ENCODE data around the gene DEFB124.
A peak's percentile ranks its signal among the peaks of the same experiment; 100 is the strongest.

Gene DEFB124

DNA sequence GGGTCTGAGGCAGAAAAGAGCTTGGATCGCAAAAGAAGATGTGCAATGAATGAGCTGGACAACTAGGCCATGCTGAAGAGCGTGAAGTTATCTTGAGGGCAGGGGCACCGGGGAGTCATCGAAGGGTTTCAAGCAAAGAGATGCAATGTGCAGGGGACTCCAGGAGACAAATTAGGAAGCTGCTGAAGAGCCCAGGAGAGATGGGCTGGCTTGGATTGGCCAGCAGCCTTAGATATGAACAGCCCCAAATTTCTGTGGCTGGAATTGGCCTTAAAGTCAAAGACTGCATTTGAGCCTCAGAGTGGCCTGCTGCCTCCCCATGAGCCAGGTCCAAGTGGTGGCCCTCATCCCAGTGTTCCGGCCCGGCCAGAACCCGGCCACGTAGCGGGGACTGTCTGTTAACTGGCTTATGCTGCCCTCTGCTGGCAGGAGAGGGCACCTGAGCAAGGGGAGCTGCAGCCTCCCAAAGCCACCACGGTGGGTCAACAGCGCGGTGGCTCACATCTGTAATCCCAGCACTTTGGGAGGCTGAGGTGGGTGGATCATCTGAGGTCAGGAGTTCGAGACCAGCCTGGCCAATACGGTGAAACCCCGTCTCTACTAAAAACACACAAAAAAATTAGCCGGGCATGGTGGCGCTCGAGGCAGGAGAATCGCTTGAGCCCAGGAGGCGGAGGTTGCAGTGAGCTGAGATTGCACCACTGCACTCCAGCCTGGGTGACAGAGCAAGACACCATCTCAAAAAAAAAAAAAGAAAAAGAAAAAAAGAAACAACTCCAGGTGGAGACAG is 28.2 kb upstream of the DEFB124 start:
- TF ChIP-seq EGR1 (IDR thresholded peaks at IDR 0.05) (0 out of 2 replicates have a peak, but pooled peaks have one; percentile 11), RAD21 (IDR thresholded peaks at IDR 0.05; ENCODE audit: low read depth) (peak; percentile 98)

DNA sequence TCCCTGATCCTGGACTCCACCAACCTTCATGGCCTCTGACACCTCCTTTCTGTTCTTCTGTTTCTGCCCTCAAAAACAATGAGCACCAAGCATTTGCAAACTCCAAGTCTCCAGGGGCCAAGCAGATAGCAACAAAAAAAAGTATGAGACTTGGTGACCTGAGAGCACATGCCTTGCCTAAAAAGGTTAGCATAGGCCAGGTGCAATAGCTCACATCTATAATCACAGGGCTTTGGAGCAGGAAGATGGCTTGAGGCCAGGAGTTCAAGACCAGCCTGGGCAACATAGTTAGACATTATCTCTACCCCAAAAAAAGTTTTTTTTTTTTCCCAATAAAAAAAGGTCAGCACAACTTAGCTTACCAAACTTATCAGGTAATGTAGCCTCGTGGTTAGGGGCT is 25.6 kb upstream of the DEFB124 start:
- TF ChIP-seq TCF12 (IDR thresholded peaks at IDR 0.05; ENCODE audit: low read depth) (no peak), RAD21 (IDR thresholded peaks at IDR 0.05; ENCODE audit: low read depth) (no peak), ZBTB7A (IDR thresholded peaks at IDR 0.05; ENCODE audit: low read depth) (no peak), NFIC (IDR thresholded peaks at IDR 0.05) (no peak), EP300 (IDR thresholded peaks at IDR 0.05; ENCODE audit: borderline replicate concordance) (no peak), CEBPB (IDR thresholded peaks at IDR 0.05) (no peak), EGR1 (IDR thresholded peaks at IDR 0.05) (no peak), TAF1 (IDR thresholded peaks at IDR 0.05; ENCODE audit: low read depth) (no peak)
- TF ChIP-seq, protein P1, sequence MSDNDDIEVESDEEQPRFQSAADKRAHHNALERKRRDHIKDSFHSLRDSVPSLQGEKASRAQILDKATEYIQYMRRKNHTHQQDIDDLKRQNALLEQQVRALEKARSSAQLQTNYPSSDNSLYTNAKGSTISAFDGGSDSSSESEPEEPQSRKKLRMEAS (IDR thresholded peaks at IDR 0.05): no peak
- TF ChIP-seq, protein P2, sequence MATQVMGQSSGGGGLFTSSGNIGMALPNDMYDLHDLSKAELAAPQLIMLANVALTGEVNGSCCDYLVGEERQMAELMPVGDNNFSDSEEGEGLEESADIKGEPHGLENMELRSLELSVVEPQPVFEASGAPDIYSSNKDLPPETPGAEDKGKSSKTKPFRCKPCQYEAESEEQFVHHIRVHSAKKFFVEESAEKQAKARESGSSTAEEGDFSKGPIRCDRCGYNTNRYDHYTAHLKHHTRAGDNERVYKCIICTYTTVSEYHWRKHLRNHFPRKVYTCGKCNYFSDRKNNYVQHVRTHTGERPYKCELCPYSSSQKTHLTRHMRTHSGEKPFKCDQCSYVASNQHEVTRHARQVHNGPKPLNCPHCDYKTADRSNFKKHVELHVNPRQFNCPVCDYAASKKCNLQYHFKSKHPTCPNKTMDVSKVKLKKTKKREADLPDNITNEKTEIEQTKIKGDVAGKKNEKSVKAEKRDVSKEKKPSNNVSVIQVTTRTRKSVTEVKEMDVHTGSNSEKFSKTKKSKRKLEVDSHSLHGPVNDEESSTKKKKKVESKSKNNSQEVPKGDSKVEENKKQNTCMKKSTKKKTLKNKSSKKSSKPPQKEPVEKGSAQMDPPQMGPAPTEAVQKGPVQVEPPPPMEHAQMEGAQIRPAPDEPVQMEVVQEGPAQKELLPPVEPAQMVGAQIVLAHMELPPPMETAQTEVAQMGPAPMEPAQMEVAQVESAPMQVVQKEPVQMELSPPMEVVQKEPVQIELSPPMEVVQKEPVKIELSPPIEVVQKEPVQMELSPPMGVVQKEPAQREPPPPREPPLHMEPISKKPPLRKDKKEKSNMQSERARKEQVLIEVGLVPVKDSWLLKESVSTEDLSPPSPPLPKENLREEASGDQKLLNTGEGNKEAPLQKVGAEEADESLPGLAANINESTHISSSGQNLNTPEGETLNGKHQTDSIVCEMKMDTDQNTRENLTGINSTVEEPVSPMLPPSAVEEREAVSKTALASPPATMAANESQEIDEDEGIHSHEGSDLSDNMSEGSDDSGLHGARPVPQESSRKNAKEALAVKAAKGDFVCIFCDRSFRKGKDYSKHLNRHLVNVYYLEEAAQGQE (IDR thresholded peaks at IDR 0.05; ENCODE audit: low read depth): no peak
- TF ChIP-seq, protein P3, sequence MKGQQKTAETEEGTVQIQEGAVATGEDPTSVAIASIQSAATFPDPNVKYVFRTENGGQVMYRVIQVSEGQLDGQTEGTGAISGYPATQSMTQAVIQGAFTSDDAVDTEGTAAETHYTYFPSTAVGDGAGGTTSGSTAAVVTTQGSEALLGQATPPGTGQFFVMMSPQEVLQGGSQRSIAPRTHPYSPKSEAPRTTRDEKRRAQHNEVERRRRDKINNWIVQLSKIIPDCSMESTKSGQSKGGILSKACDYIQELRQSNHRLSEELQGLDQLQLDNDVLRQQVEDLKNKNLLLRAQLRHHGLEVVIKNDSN (IDR thresholded peaks at IDR 0.05): no peak

DNA sequence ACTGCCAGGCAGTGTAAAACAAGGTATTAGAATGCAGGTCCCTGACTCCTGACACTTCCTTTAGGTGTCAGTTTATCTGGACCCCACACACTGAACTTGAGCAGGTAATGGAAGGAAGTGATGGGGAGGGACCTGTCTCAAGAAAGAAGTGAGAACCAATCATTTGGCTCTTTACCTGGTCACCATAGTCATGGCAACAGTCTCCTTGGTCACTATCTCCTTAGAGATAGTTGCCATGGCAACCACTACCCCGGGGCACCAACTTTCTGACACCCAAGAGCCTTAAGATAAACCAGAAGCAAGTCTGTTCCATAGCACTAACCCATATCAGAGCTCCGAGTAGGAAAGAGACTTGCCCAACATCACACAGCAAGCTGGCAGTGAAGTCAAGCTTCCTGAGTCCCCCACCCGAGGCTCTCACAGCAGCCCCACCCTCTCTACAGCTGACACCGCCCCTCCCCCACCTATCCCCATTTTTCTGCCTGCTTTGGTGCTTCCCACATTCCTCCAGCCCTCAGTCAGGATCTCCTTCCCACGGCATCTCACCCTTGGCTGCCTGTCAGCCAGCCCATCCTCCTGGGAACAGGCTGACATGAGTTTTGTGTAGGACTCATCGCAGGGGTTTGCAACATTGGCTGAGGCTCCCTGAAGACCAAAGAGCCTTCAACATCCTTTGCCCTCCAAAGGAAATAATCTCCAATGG is 23.1 kb upstream of the DEFB124 start:
- peak; percentile 83; the same call in 1 of the 2 replicates for TF ChIP-seq FOXM1 (IDR thresholded peaks at IDR 0.05; ENCODE audit: borderline replicate concordance, low read depth)
- no peak for TF ChIP-seq NFIC (IDR thresholded peaks at IDR 0.05)
- TF ChIP-seq RAD21 (IDR thresholded peaks at IDR 0.05; ENCODE audit: low read depth): no peak
- no peak for TF ChIP-seq EP300 (IDR thresholded peaks at IDR 0.05; ENCODE audit: borderline replicate concordance)

DNA sequence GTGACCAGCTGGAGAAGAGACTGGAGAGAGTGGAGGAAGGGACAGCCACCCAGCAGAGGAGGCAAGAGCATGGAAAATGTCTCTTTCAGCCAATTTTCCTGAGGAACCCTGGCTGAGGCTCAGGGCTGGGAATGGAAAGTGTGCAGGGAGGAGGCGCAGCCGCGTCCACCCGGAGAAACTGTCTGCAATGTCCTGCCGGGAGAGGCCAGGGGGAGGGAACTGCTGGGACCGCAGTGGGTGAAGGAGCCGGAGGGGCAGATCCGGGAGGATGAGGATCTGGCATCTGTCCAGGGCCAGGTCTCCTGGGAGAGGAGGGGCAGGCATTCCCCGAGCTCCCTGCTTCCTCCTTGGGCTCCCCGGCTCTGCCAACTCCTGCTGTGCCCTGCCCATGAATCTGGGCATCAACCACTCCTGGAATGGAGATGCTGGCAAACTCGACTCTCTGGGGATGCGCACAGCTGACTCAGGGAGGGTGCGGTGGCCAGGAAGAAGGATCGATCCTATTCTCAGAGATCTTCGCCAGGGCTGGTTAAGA is 21.9 kb upstream of the DEFB124 start:
- no peak for TF ChIP-seq FOXM1 (IDR thresholded peaks at IDR 0.05; ENCODE audit: borderline replicate concordance, low read depth)
- no peak for TF ChIP-seq YY1 (IDR thresholded peaks at IDR 0.05; ENCODE audit: low read depth)
- TF ChIP-seq, protein P2 (IDR thresholded peaks at IDR 0.05; ENCODE audit: low read depth): no peak
- peak; percentile 75 for TF ChIP-seq NFIC (IDR thresholded peaks at IDR 0.05)

DNA sequence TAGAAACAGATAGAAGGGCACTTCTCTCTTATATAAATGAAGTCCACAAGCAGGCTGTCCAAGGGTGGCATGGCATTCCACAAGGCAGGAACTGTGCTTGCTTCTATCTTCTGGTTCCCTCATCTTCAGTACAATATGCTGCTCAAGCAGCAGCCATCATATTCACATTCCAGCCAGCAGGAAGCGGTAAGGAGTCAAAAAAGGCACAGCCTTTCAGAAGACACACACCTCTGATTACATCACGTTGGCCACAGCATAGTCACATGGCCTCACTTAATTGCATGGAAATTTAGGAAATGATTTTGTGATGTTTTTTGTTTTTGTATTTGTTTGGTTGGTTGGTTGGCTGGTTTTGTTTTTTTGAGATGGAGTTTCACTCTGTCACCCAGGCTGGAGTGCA is 19.2 kb upstream of the DEFB124 start:
- TF ChIP-seq CREB1 (IDR thresholded peaks at IDR 0.05; ENCODE audit: low read depth) (no peak), TCF12 (IDR thresholded peaks at IDR 0.05; ENCODE audit: low read depth) (no peak), EP300 (IDR thresholded peaks at IDR 0.05; ENCODE audit: borderline replicate concordance) (no peak), TAF1 (IDR thresholded peaks at IDR 0.05; ENCODE audit: low read depth) (no peak), EGR1 (IDR thresholded peaks at IDR 0.05) (no peak), FOXM1 (IDR thresholded peaks at IDR 0.05; ENCODE audit: borderline replicate concordance, low read depth) (no peak), TEAD4 (IDR thresholded peaks at IDR 0.05) (peak; percentile 95), YY1 (IDR thresholded peaks at IDR 0.05; ENCODE audit: low read depth) (no peak), NFIC (IDR thresholded peaks at IDR 0.05) (no peak), ZBTB7A (IDR thresholded peaks at IDR 0.05; ENCODE audit: low read depth) (no peak), CEBPB (IDR thresholded peaks at IDR 0.05) (no peak), RAD21 (IDR thresholded peaks at IDR 0.05; ENCODE audit: low read depth) (no peak)
- TF ChIP-seq, protein P1 (IDR thresholded peaks at IDR 0.05): no peak
- TF ChIP-seq, protein P2 (IDR thresholded peaks at IDR 0.05; ENCODE audit: low read depth): no peak
- TF ChIP-seq, protein P3 (IDR thresholded peaks at IDR 0.05): peak; percentile 72

Measured in Ishikawa (cell line).